ENCODE data around the gene B3GALT6.

- no peak for TF ChIP-seq CTCF (conservative IDR thresholded peaks at IDR 0.05 in 1 of 2, IDR thresholded peaks at IDR 0.05 in 1 of 2; ENCODE audit: low read depth in 1 of 2, low read length in 2 of 2)
- no peak for TF ChIP-seq EZH2 (IDR thresholded peaks at IDR 0.05; ENCODE audit: low read length, missing control alignments)
Observed at GRCh38 chr1:1231400-1232207, 433 bp upstream of the B3GALT6 start, which contains the start of gene SDF4.

Data from fibroblast of lung (primary cell).